HG03280 (cell line): Measurements from ENCODE around the gene RNASEH2A.
"Not testable (repeated sequence)": the region's sequence is repeated elsewhere in the genome, so short reads cannot be mapped to it uniquely, and the experiment has no call there.

ENCODE experiments used
- ATAC-seq: cut with Tn5 transposase; IDR thresholded peaks from one replicate; pipeline ENCODE4 v1.9.1; 2021; ENCODE audit warnings: mild to moderate bottlenecking, moderate library complexity; ENCODE audit not compliant: unreplicated experiment

Gene RNASEH2A

DNA sequence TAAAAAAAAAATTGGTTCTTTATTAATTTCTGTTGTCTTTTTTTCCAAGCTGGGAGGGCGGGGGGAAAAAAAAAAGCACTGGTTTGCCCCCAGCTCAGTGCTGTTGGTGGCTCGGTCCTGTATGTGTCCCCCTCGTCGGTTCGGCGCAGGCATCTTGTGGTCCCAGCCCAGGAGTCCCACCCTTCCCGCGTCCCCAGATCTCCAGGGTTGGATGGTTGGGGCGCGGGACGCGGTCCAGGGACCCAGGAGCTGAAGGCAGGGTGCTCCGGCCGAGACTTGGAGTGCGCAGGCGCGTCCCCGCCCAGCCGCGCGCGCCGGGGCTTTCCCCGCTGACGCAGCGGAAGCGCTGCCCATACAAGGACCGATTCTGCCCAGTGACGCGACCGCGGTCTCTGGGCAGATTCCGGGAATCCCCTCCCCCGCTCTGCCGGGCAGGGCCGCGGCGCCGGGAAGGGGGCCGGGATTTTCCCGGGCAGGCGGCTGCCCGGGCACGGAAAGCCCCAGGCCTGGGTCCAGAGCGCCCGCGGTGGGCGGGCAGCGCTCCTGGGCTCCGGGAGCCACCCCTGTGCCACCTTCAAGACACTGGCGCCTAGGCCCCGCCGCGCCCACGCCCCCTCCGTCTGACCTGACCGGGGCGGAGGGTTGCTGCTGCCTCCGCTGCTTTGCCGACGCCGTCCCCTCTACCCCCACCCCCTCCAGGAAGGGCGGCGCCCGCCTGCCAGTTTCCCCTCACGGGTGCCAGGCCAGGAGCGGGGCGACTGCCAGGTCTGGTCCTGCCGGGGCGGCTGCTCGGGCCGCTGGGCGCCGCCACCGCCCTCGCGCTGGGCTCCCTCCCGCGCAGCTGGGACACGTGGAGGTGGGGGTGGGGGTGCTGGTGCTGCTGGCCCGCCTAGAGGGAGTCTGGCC, 12.8 kb upstream of the RNASEH2A start:
- peak; percentile 34 for ATAC-seq

DNA sequence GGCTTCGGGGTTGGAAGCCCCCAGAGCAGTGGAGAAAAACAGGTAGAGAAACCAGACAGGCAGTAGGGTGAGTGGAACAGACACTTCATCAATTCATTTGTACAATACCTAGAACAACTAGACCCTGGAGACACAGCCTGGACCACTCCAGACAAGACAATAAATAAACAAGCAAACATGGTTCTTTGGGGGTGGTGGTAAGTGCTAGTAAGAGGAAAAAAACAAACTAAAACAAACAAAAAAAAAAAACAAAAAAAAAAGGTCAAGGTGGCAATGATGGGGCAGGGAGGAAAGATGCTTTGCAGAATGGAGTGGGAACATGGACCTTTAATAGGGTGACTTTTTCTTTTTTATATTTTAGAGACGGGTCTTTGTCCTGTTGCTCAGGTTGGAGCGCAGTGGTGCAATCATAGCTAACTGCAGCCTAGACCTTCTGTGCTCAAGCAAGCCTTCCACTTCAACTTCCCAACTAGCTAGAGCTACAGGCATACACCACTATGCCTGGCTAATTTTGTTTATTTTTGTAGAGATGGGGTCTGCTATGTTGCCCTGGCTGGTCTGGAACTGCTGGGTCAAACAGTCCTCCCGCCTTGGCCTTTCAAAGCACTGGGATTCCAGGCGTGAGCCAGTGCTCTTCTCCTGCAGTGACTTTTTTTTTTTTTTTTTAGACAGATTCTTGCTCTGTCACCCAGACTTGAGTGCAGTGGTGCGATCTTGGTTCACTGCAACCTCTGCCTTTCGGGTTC, 12.0 kb upstream of the RNASEH2A start:
- ATAC-seq: no peak

DNA sequence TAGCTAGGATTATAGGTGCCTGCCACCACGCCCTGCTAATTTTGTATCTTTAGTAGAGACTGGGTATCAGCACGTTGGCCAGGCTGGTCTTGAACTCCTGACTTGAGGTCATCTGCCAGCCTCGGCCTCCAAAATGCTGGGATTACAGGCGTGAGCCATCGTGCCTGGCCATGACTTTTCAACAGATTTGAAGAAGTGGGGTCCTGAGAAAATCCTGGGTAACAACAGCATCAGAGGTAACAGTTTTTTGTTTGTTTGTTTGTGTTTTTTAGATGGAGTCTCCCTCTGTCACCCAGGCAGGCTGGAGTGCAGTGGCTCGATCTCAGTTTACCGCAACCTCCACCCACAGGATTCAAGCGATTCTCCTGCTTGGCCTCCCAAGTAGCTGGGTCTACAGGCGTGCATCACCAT, 11.4 kb upstream of the RNASEH2A start:
- no peak for ATAC-seq

DNA sequence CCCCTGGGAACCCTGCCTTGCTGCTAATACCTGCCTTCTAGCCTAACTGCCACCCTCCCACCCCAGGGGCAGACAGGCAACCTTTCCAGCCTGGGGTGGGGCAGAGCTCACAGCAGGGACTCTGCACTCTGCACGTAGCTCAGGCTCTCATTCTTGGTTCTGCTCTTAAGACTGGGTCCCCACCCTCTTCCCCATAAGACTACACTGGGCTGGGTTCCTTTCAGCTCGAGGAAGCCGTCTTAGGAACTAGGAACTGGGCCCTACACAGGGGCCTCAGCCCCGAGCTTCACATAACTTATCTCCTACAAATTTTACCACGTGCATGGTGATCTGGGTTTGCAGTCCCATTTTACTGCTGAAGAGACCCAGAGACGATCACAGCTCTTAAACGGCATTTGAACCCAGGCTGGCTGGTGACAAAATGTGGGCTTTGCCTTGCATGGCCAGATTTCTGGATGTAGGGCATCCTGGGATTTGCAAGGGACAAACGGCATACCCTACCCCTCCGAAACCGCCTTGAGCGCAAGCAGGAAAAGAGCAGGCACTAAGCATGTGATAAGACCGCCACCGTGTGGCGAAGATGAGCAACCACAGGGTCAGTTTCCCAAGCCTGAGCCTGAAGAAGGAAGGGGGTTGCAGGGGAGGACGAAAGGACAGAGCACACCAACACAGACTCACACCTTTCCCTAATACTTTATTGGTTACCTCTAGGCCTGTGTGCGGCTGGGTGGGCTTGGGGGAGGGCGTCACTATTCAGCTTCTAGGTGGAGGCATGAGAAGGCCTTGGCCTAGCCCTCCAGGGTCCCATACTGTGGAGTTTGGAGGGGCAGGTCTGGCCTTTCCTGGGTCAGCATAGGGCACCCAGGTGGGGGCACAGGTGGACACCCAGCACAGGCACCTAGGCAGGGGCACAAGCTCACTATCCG, 10.0 kb upstream of the RNASEH2A start:
- no peak for ATAC-seq

DNA sequence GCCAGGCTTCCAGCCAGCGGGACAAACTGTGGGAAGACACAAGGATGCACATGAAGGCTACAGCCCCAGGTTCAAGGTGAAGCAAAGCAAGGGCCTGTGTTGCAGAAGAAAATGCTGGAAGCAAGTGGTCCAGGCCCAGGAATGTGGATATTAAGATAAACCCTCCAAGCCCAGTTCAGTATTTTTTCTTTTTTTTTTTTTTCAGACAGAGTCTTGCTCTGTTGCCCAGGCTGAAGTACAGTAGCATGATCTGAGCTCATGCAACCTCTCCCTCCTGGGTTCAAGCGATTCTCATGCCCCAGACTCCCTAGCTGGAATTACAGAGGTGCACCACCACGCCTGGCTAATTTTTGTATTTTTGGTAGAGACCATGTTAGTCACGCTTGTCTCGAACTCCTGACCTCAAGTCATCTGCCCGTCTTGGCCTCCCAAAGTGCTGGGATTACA, 9.2 kb upstream of the RNASEH2A start:
- ATAC-seq: no peak

DNA sequence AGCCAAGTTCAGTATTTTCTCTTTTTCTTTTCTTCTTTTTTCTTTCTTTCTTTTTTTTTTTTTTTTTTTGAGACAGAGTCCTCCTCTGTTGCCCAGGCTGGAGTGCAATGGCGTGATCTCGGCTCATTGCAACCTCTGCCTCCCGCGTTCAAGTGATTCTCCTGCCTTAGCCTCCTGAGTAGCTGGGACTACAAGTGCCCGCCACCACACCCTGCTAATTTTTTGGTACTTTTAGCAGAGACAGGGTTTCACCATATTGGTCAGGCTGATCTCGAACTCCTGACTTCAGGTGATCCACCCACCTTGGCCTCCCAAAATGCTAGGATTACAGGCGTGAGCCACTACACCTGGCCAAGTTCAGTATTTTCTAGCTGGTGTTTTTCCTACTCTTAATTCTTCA, 8.8 kb upstream of the RNASEH2A start:
- not testable (repeated sequence) for ATAC-seq

DNA sequence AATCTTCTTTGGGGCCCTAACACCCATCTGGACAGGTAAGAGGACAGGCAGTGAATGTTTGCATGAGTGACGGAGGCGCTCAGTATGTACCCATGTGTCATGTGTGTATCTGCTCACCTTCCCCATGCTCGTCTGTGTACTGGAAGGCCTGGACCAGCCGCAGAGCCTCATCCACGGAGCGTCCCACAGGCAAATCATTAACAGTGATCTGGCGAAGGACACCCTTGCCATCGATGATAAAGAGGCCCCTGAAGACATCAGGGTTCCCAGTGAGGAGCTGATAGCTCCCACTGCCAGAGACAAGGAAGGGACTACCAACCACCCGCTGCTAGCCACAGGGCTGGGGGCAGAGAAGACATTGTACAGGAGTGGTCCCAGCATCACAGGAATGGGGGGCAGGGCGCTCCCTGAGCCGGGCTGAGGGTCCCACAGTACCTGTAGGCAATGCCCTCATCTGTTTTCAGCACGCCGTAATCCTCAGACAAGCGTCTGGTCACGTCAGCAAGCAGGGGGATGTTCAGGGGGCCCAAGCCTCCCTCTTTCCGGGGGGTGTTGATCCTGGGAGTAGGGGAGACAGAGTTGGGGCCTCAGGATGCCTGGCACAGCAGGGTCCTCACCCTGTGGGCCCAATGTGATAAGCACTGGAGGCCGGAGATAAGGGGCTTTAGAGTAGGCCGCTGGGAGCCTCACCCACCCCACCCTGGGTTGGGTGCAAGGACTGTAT, 6.5 kb upstream of the RNASEH2A start:
- ATAC-seq: no peak

DNA sequence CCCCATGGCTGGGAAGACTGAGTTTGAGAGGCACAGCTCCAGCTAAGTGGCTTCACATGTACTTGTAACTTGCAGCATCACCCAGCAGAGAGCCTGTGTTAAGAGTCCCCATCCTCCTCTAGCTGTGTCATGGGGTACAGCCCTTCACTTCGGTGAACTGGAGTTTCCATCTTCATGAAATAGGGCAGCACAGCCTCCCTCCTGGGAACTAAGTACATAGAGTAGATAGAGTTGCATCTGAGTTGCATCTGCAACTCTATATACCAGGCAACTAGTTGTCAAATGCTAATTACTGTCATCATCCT, 6.0 kb upstream of the RNASEH2A start:
- no peak for ATAC-seq

DNA sequence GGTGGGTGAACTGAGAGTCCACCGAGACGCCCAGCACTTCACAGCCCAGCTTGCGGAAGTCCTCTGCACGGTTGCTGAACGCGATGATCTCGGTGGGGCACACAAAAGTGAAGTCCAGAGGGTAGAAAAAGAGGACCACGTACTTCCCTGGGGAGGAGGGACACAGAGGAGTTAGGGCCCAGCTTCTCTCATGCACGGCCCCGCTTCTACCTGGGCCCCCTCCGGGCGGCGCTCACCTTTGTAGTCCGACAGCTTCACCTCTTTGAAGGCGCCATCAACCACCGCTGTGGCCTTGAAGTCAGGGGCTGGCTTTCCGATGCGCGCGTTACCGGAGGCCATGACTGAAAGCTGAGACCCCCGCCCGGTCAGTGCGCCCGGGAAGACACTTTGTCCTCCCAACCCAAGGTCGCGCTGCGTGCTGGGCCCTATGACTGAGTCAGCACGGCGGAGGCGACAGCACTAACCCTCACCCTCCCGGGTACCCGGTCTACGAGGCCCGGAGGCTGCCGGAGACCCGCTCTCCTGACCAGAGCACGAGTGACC, 5.4 kb upstream of the RNASEH2A start:
- no peak for ATAC-seq

DNA sequence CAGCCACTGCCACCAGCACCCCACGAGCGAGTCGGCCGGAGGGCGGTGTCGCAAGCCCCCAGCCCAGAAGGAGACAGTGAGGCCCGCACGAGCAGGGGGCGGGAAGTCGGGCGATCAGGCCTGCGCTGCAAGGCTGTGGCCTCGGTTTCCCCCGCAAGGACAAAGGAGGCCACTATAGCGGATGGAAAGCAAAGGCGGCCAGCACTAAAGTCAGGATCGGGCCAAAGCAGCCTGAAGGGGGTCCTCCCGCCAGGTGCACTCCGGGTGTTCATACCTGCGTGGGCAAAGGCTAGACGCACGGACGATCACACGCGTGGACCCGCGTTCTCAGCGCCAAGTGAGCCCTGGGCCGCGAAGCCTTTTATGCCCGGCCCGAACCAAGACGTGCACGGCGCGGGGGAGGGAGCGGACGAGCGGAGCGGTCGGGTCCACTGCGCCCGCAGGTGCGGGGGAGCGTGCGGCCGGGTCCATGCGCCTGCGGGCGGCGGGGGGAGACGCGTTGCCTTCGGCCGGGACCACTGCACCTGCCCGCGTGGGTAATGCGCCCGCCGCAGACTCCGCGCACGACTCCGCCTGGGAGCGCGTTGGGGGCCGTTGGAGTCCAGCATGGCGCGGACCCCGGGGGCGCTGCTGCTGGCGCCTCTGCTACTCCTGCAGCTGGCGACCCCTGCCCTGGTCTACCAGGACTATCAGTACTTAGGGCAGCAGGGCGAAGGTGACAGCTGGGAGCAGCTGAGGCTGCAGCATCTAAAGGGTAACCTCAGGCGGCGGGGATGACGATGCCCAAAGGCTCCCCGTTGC, 4.7 kb upstream of the RNASEH2A start, which contains the start of the genes PRDX2 and THSD8:
TSS of gene PRDX2 (minus strand) at position 335 of the 801 bp plus-strand sequence. CDS start 539 bp downstream, outside the sequence.
TSS of gene THSD8 (plus strand) at position 604 of the 801 bp plus-strand sequence. CDS start at position 607, 3 bp downstream.
- ATAC-seq: peak; percentile 49

DNA sequence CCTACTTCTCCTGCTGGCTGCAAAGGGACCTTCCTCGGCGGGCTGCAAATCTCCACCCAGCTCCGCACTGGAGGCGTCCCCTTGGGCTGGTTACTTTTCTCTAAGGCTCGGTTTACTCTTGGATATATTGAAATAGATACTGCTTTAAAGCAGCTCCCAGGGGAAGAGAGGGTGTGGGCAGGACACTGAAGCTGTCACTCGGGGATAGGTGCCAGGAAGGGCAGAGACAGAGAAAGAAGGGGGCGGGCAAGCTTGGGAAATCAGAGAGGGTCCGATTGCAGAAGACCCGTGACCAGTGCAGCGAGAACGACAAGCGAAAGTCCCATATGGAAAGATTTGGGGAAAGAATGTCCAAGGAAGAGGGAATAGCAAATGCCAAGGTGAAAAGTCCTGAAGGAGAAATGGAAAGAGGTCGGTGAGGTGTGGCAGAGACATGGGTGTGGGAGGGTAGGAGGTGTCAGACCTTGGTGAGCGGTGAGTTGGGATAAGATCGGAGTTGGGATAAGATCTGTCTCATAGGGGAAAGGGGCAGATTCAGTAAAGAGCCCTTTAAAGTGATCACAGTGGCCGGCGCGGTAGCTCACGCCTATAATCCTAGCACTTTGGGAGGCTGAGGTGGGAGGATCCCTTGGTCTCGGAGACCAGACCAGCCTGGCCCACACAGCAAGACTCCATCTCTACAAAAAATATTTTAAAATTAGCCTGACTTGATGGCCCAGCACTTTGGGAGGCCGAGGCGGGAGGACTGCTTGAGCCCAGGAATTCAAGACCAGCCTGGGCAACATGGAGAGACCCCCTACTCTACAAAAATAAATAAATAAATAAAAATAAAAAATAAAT, 3.9 kb upstream of the RNASEH2A start:
- ATAC-seq: no peak

DNA sequence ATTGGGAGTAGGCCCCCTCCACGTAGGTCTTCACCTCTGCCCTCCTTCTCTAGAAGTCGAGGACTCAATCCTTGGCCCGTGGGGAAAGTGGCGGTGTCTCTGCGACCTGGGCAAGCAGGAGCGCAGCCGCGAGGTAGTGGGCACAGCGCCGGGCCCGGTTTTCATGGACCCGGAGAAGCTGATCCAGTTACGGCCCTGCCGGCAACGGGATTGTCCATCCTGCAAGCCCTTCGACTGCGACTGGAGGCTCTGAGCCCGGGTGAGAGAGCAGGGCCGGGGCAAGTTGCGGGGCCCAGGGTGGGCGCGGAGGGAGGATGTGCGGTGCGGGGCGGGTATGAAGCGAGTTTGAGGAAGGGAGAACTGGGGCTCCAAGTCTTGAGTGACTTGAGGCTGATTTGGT, 2.3 kb upstream of the RNASEH2A start:
- no peak for ATAC-seq

DNA sequence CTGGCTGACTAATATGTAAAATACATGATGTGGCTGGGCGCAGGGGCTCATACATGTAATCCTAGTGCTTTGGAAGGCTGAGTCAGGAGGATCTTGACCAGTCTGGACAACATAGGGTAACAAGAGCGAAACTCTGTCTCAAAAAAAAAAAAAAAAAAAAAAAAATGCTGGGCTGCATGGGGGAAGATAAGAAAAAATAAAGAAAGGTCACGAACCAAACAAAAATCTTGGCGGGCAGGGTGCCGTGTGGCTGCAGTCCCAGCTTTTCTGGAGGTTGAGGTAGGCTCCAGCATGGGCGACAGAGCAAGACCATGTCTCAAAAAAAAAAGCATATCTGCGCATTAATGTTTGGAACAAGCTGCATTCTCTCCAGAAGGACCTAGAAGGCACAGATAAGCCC, 8.7 kb downstream of the RNASEH2A start:
- no peak for ATAC-seq

DNA sequence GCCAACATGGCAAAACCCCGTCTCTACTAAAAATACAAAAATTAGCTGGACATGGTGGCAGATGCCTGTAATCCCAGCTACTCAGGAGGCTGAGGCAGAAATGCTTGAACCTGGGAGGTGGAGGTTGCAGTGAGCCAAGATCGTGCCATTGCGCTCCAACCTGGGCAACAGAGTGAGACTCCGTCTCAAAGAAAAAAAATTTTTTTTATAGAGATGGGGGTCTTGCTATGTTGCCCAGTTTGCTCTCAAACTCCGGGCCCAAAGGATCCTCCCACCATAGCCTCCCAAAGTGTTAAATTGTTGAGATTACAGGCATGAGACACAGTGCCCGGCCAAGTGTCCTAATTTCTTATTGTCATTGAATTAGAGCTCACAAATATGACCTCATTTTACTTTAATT, 10.8 kb downstream of the RNASEH2A start:
- ATAC-seq: not testable (repeated sequence)

DNA sequence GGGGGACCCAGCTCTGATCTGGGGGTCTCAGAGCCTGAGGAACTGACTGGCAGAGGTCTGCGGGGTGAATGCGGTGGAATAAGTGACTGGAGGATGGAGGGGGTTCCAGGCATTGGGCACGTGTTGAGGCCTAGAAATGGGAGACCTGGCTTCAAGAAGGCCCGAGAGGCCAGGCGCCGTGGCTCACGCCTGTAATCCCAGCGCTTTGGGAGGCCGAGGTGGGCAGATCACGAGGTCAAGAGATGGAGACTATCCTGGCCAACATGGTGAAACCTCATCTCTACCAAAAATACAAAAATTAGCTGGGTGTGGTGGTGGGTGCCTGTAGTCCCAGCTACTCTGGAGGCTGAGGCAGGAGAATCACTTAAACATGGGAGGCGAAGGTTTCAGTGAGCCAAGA, 11.4 kb downstream of the RNASEH2A start:
- ATAC-seq: not testable (repeated sequence)

DNA sequence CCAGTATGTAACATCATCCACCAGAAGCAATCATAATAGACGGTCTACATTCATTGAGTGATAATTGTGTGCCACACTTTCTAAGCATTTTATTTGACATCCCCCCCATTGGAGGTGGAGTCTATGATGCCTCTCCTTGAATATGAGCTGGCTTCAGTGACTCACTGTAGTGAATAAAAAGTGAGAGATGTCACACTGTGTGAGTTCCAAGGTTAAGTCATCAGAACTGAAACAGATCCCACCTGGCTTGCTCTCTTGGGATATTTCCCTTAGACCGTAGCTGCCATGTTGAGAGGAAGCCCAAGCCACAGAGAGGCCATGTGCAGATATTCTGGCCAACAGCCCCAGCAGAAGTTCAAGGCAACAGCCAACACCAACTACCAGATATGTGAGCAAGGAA, 15.4 kb downstream of the RNASEH2A start:
- no peak for ATAC-seq

DNA sequence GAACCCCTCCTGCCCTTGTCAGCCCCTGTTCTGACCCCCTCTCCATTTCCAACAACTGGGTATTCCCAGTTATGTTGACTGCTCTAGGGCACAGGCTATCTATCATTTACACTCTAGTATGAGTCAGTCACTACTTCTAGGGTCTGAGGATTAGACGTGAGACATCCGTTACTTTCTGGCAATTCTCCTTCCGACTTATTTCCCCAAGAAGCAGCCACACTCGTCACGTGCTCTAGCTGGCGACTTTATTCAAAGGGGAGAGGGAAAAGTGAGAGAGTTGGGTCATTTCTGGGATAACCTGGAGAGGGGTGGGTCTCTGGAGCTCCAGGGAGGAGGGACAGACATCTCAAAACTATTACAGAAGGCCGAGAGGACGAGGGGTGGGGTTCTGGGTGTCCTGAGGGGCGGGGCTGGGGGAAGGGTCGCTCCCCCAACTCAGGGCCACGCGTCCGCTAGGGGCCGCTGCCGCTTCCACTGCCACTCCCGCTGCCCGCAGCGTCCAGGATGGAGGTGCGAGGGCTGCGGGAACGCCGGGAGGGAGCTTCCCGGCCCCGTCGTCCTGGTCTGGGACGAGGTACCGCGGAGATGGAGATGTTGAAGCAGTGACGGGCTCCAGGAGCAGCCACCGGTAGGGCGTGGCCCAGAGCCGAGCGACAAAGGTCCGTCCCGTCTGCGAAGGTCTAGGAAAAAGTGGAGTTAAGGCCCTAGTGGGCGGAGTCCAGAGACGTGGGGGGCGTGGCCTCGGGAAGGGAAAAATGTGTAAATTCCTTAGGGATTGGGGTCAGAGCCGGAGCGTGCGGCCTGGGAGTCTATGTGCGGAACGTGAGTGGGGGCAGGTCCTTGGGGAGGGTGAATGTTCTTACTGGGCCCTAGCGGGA, 19.1 kb downstream of the RNASEH2A start:
- no peak for ATAC-seq
